Muscle layer of colon (tissue), 2 donors: ENCODE data around the gene PORCN.
"Not testable (repeated sequence)": the region's sequence is repeated elsewhere in the genome, so short reads cannot be mapped to it uniquely, and the experiment has no call there.

ENCODE experiments used
- H3K27ac ChIP-seq: one replicate; pipeline ENCODE4 v1.7.0; 2013; ENCODE audit warnings: low read depth, mild to moderate bottlenecking, low read length, moderate library complexity
- H3K27me3 ChIP-seq, 2 donors: one replicate each; pipeline ENCODE4 v1.7.0; 2013; ENCODE audit warnings: low read length in 2 of 2, mild to moderate bottlenecking in 2 of 2; ENCODE audit not compliant: insufficient read depth in 2 of 2, control insufficient read depth in 1 of 2
- H3K36me3 ChIP-seq: one replicate; pipeline ENCODE4 v1.7.0; 2013; ENCODE audit warnings: mild to moderate bottlenecking, low read length; ENCODE audit not compliant: insufficient read depth
- H3K4me1 ChIP-seq: one replicate; pipeline ENCODE4 v1.7.0; 2013; ENCODE audit warnings: mild to moderate bottlenecking, low read length; ENCODE audit not compliant: insufficient read depth
- H3K4me3 ChIP-seq, 2 donors: one replicate each; pipeline ENCODE4 v1.7.0; 2013; ENCODE audit warnings: low read length in 2 of 2, low read depth in 1 of 2, mild to moderate bottlenecking in 1 of 2, moderate library complexity in 1 of 2
- H3K9ac ChIP-seq: one replicate; pipeline ENCODE4 v1.7.0; 2013; ENCODE audit warnings: low read length
- H3K9me3 ChIP-seq: one replicate; pipeline ENCODE4 v1.7.0; 2013; ENCODE audit warnings: mild to moderate bottlenecking, low read length
- donor health status: abdominal sarcoma.
- donor health status: Adenocarcinoma of cecum.

Gene PORCN

DNA sequence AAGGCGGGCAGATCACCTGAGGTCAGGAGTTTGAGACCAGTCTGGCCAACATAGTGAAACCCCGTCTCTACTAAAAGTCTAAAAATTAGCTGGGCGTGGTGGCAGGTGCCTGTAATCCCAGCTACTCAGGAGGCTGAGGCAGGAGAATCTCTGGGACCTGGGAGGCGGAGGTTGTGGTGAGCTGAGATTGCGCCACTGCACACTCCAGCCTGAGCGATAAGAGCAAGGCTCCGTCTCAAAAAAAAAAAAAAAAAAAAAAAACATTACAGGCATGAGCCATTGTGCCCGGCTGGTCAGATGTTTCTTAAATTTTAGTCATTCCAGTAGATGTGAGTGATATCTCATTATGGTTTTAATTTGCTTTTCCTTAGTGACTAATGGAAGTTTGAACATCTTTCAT is 17.1 kb downstream of the PORCN start:
- H3K4me1 ChIP-seq, H3K27ac ChIP-seq, H3K4me3 ChIP-seq: not testable (repeated sequence)

DNA sequence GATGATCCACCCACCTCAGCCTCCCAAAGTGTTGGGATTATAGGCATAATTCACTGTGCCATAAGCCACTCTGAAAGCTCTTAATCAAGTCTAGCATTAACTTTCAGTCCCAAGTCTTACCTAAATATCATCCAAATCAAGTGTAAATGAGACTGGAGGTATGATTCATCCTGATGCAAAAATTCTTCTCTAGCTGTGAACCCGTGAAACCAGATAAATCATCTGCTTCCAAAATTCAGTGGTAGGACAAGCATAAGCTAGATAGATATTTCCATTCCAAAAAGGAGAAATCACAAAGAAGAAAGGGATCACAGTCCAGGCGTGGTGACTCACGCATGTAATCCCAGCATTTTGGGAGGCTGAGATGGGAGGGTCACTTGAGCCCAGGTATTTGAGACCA is 21.9 kb downstream of the PORCN start:
- H3K9ac ChIP-seq: no peak overlapping the region

More for the DNA sequence above, 17.1 kb downstream of the PORCN start:
- peaks cover 11% of the 10 kb centered on the region for H3K36me3 ChIP-seq
- not testable (repeated sequence) for H3K27me3 ChIP-seq, H3K9me3 ChIP-seq, H3K9ac ChIP-seq

DNA sequence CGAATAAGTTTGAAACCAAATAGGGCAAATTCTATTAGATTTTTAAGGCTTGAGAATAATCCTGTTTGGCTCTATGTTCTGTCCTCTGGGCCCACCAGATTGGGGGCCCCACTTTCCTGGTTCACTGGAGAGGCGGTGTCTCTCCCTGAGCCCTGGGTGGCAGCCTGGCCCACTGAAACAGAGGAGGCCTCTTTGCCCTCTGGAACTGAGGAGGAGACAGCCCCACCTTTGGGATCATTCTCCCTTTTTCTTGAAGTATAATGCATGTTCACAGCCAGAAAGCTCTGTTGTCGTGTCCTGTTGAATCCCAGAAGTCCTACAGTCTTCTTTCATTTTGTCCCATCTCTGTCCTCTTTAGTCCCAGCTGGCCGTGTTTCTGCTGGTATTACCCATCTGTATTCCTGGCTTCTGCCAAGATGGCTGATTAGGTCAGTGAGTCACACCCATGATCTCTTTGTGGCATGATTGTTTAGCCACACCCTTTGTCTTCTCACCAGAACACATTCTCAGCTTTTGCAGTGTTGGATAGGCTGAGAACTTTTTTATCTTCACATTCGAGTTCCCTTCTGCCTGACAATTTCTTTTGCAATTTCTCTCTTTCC is 22.7 kb downstream of the PORCN start:
- H3K36me3 ChIP-seq: peaks cover 8% of the 10 kb centered on the region
- H3K27ac ChIP-seq: no peak overlapping the region
- H3K27me3 ChIP-seq: no peaks in the 10 kb centered on the region
- no peak overlapping the region for H3K4me3 ChIP-seq
- no peaks in the 10 kb centered on the region for H3K9me3 ChIP-seq
- H3K4me1 ChIP-seq: no peaks in the 10 kb centered on the region
- H3K9ac ChIP-seq: no peak overlapping the region

More for the DNA sequence above, 21.9 kb downstream of the PORCN start:
- H3K36me3 ChIP-seq: peaks cover 11% of the 10 kb centered on the region
- H3K4me3 ChIP-seq: no peak overlapping the region
- H3K9me3 ChIP-seq: no peaks in the 10 kb centered on the region
- no peaks in the 10 kb centered on the region for H3K4me1 ChIP-seq
- no peaks in the 10 kb centered on the region for H3K27me3 ChIP-seq
- no peak overlapping the region for H3K27ac ChIP-seq

DNA sequence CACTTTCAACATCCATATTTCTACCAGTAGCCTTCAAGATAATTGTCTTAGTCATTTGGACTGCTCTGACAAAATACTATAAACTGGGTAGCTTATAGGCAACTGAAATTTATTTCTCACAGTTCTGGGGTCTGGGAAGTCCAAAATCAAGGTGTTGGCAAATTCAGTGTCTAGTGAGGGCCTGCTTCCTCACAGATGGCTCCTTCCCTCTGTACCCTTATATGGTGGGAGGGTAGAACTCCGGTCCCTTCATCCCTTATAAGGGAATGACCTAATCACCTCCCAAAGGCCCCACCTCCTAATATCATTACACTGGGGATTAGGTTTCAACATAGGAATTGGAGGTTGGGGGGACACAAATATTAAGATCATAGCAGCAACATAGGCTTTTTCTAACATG is 23.4 kb downstream of the PORCN start:
- H3K4me3 ChIP-seq: no peak overlapping the region
- H3K9me3 ChIP-seq: no peaks in the 10 kb centered on the region
- H3K27ac ChIP-seq: no peak overlapping the region
- no peaks in the 10 kb centered on the region for H3K27me3 ChIP-seq
- H3K9ac ChIP-seq: no peak overlapping the region
- H3K36me3 ChIP-seq: peaks cover 1% of the 10 kb centered on the region
- H3K4me1 ChIP-seq: no peaks in the 10 kb centered on the region

DNA sequence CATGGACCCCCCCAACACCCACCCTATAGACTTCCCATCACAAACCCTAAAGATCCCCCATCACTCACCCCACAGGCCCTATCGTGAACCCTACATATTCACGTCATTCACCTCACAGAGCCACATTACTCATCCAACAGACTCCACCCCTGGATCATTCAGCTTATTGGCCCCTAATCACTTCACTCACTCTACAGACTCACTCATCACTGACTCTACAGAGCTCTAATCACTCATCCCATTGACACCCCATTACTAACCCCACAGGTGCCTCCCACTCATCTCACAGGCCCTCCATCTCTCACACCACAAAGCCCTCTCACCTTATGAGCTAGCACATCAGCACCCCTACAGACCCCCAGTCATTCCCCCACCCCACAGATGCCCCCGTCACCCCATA is 24.4 kb downstream of the PORCN start:
- Histone ChIP-seq H3K4me1 (no peaks in the 10 kb centered on the region), H3K27me3 (no peaks in the 10 kb centered on the region), H3K36me3 (no peaks in the 10 kb centered on the region), H3K9me3 (no peaks in the 10 kb centered on the region), H3K9ac (no peak overlapping the region), H3K4me3 (no peak overlapping the region), H3K27ac (no peak overlapping the region)

DNA sequence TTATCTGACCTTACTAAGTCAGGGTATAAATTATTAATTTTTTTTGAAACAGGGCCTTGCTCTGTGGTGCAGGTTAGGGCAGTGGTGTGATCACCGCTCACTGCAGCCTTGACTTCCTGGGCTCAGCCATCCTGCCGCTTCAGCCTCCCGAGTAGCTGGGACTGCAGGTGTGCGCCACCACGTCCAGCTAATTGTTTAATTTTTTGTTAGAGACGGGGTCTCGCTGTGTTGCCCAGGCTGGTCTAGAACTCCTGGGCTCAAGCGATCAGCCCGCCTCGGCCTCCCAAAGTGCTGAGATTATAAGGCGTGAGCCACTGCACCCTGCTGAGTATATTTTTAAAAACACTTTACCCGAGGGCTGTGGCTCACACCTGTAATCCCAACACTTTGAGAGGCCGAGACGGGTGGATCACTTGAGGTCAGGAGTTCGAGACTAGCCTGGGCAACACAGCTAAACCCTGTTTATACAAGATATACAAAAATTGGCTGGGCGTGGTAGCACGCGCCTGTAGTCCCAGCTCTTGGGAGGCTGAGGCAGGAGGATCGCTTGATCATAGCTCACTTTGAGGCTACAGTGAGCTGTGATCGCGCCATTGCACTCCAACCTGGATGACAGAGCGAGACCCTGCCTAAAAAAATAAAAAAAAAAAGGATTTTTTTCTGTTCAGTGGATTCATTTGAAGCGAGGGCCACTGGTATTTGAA is 30.0 kb downstream of the PORCN start:
- no peaks in the 10 kb centered on the region for H3K36me3 ChIP-seq
- no peaks in the 10 kb centered on the region for H3K4me1 ChIP-seq
- no peaks in the 10 kb centered on the region for H3K27me3 ChIP-seq
- H3K27ac ChIP-seq: peak overlapping the region; percentile 77
- no peak overlapping the region for H3K4me3 ChIP-seq
- no peaks in the 10 kb centered on the region for H3K9me3 ChIP-seq
- no peak overlapping the region for H3K9ac ChIP-seq

DNA sequence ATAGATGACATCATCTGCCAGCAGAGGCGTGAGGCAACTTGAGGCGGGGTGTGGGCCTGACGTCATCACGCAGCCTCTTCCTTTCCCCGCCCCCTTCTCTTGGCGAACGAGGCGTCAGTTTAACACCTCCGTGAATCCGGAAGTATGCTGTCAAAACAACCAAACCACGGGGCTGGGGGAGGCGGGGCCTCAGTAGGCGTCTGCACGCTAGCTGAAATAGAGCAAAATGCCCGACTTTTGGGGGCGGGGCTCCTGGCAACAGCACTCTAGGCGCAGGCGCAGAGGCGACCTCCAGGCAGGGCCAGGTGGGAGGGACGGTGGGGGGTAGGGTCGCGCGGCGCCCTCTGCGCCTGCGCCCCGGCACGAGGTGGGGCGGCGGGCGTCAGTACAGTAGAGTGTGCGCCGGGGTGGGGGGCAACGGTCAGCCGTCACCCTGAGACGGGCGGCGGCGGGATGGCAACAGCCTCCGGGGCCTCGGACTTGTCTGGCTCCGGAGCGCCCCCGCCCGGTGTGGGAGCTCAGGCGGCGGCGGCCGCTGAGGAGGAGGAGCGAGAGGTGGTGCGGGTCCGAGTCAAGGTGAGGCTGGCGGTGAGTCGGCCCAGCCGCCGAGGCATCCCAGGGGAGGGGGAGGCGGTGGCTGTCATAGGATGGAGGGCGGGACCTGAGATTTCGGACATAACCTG is 30.7 kb downstream of the PORCN start, which contains the start of gene TBC1D25:
TBC1D25 (plus strand) TSS at position 370 of the 683 bp plus-strand sequence; CDS start at position 454, 84 bp downstream.
- no peaks in the 10 kb centered on the region for H3K36me3 ChIP-seq
- H3K27ac ChIP-seq: peak within 1 kb of the TSS; percentile 77
- peak within 1 kb of the TSS; percentile 43 to 58 for H3K4me3 ChIP-seq

DNA sequence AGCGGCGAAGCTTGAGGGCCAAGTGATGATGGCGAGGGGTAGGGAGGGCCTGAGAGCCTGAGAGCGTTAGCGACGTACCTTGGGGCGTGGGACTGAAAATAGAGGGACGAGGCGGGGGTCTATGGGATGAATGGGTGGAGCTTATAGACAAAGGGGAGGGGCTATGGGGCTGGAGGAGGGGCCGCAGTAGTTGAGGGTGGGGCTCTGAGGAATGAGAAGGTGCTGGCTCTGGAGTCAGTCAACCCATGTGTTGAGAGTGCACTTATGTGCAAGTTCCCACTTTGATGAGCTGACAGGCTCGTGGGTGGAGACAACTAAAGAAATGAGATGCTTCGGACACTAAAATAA is 31.2 kb downstream of the PORCN start:
- H3K36me3 ChIP-seq: no peaks in the 10 kb centered on the region
- no peak overlapping the region for H3K9ac ChIP-seq
- H3K9me3 ChIP-seq: no peaks in the 10 kb centered on the region
- H3K27me3 ChIP-seq: no peaks in the 10 kb centered on the region
- peak overlapping the region; percentile 43 to 58 for H3K4me3 ChIP-seq
- H3K27ac ChIP-seq: peak overlapping the region; percentile 77
- H3K4me1 ChIP-seq: no peaks in the 10 kb centered on the region

More for the DNA sequence above, 30.7 kb downstream of the PORCN start, which contains the start of gene TBC1D25:
- Histone ChIP-seq H3K27me3 (no peaks in the 10 kb centered on the region), H3K9me3 (no peaks in the 10 kb centered on the region), H3K4me1 (no peaks in the 10 kb centered on the region), H3K9ac (no peak within 1 kb of the TSS)

DNA sequence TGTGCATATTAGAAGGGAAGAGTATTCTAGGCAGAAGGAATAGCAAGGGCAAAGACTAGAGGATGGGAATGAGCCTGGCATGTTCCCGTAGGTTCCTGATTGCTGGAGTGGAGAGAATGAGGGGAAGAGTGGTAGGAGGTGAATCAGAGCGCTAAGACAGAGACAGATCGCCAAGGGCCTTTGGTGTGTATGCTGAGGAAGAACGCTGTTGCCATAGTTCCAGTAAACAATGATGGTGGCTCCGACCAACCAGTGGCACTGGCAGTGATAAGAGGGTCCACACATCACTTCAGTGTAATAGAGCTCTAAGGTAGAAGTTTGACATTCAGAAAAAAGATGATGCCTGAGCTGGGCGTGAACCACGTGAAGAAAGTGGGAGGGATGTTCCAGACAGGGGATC is 31.7 kb downstream of the PORCN start:
- H3K27ac ChIP-seq: no peak overlapping the region
- no peaks in the 10 kb centered on the region for H3K36me3 ChIP-seq
- H3K9me3 ChIP-seq: no peaks in the 10 kb centered on the region
- H3K4me3 ChIP-seq: peak overlapping the region; percentile 43 to 58
- no peak overlapping the region for H3K9ac ChIP-seq
- no peaks in the 10 kb centered on the region for H3K27me3 ChIP-seq
- no peaks in the 10 kb centered on the region for H3K4me1 ChIP-seq

DNA sequence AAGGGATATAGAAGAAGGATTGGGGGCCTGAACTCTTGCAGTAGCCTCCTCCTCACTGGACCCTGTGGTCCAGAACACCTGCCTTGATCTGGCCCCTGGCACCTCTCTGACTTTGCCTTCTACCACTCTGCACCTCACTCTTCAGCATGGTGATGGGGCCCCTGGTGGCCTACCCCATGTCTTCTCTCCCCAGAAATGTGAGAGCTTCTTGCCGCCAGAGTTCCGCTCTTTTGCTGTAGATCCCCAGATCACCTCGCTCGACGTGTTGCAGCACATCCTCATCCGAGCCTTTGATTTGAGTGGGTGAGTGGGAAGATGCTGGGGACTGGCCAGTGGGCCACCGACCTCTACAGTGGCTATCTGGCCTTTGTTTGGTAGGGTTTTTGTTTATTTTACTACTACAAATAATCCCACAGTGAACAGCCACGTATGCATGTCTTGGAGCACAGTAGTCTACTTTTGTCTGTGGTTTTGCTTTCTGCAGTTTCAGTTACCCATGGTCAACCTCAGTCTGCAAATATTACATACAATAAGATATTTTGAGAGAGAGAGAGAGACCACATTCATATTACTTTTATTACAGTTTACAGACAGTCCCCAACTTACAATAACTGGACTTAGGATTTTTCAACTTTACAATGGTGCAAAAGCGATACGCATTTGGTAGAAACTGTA is 32.5 kb downstream of the PORCN start:
- H3K4me1 ChIP-seq: no peaks in the 10 kb centered on the region
- no peak overlapping the region for H3K9ac ChIP-seq
- no peak overlapping the region for H3K4me3 ChIP-seq
- no peak overlapping the region for H3K27ac ChIP-seq
- no peaks in the 10 kb centered on the region for H3K9me3 ChIP-seq
- no peaks in the 10 kb centered on the region for H3K27me3 ChIP-seq
- no peaks in the 10 kb centered on the region for H3K36me3 ChIP-seq

DNA sequence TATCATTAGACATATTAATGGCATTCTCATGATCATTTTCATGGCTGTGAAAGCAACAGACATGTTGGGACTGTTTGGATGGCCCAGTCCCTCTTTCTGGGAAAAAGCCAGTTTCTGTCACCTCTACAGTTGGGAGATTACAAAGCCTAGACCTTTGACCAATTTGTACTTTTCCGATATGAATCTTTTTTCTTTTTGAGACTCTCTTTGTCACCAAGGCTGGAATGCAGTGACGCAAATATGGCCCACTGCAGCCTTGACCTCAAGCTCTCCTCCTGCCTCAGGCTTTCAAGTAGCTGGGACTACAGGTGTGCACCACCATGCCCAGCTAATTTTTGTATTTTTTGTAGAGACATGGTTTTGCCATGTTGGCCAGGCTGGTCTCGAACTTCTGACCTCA is 40.1 kb downstream of the PORCN start:
- H3K9me3 ChIP-seq: no peaks in the 10 kb centered on the region
- H3K4me3 ChIP-seq: no peak overlapping the region
- H3K4me1 ChIP-seq: no peaks in the 10 kb centered on the region
- H3K27me3 ChIP-seq: no peaks in the 10 kb centered on the region
- no peak overlapping the region for H3K27ac ChIP-seq
- no peak overlapping the region for H3K9ac ChIP-seq
- H3K36me3 ChIP-seq: no peaks in the 10 kb centered on the region
